ENCODE data around the gene FOXK1.
"Not testable (repeated sequence)": the region's sequence is repeated elsewhere in the genome, so short reads cannot be mapped to it uniquely, and the experiment has no call there.

FOXK1 gene

DNA sequence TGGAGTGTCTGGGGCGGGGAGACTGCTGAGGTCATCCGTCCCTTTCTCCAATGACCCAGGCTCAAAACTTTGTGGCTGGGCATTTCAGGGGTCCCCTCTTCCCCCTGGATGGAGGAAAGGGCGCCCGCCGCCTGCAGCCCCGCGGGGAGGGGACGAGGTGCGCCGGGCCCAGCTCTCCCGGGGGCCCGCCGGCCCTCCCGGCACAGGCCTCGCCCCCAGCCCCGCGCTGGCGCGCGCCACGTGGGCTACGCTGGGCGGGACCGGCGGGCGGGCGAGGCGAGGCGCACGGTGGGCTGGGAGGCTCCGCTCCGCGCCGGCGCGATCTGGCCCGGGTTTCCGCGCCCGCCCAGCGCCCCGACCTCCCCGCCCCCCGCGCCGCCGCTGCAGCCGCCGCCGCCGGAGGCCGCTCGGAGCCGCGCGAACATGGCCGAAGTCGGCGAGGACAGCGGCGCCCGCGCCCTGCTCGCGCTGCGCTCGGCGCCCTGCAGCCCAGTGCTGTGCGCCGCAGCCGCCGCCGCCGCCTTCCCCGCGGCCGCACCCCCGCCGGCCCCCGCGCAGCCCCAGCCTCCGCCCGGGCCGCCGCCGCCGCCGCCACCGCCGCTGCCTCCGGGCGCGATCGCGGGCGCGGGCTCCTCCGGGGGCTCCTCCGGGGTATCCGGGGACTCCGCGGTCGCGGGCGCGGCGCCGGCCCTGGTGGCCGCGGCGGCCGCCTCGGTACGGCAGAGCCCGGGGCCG is at the start of gene FOXK1:
TSS of gene FOXK1 (plus strand) at position 410 of the 735 bp plus-strand sequence. CDS start at position 424, 14 bp downstream.
- Mint-ChIP-seq H3K4me1 (ENCODE audit: low read depth) (peaks cover 28% of the 10 kb centered on the region), H3K4me3 (peak within 1 kb of the TSS; percentile 90), H3K27ac (peak within 1 kb of the TSS; percentile 97), H3K9me3 (peaks cover 2% of the 10 kb centered on the region), H3K27me3 (no peaks in the 10 kb centered on the region), H3K36me3 (ENCODE audit: low read depth) (peaks cover 28% of the 10 kb centered on the region)
- peak; percentile 90 for DNase-seq

DNA sequence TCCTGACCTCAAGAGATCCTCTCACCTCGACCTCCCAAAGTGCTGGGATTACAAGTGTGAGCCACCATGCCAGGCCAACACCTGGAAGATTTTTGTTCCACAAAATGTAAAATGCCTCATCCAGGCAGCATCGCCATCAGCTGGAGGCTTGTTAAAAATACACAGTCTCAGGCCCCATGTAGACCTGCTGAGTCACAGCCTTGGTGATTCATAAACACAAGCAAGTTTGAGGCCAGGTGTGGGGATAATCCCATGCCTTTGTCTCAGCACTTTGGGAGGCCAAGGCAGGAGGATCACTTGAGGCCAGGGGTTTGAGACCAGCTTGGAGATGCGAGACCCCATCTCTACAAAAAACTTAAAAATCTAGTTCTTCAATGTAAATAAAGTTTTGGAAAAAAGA is 49.1 kb upstream of the FOXK1 start:
- H3K9me3 Mint-ChIP-seq: no peaks in the 10 kb centered on the region
- H3K4me3 Mint-ChIP-seq: no peak overlapping the region
- no peaks in the 10 kb centered on the region for H3K36me3 Mint-ChIP-seq (ENCODE audit: low read depth)
- H3K27me3 Mint-ChIP-seq: peaks cover 7% of the 10 kb centered on the region
- no peak for DNase-seq
- H3K27ac Mint-ChIP-seq: no peak overlapping the region
- H3K4me1 Mint-ChIP-seq (ENCODE audit: low read depth): no peaks in the 10 kb centered on the region

DNA sequence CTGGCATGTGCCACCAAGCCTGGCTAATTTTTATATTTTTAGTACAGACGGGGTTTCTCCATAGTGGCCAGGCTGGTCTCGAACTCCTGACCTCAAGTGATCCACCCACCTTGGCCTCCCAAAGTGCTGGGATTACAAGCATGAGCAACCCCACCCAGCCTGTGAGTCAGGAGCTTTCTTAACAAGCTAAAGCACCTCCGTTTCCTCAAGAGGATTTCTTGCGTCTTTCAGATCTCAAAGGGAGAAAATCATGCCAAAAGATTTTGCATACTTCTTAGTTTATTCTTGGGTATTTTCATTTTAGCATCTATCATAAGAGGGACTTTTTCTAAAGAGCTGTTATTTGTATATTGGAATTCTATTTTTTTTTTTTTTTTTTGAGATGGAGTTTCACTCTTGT is 47.9 kb upstream of the FOXK1 start:
- DNase-seq: no peak
- peaks cover 4% of the 10 kb centered on the region for H3K4me1 Mint-ChIP-seq (ENCODE audit: low read depth)
- no peaks in the 10 kb centered on the region for H3K9me3 Mint-ChIP-seq
- H3K27me3 Mint-ChIP-seq: peaks cover 7% of the 10 kb centered on the region
- H3K27ac Mint-ChIP-seq: no peak overlapping the region
- H3K36me3 Mint-ChIP-seq (ENCODE audit: low read depth): no peaks in the 10 kb centered on the region
- no peak overlapping the region for H3K4me3 Mint-ChIP-seq

DNA sequence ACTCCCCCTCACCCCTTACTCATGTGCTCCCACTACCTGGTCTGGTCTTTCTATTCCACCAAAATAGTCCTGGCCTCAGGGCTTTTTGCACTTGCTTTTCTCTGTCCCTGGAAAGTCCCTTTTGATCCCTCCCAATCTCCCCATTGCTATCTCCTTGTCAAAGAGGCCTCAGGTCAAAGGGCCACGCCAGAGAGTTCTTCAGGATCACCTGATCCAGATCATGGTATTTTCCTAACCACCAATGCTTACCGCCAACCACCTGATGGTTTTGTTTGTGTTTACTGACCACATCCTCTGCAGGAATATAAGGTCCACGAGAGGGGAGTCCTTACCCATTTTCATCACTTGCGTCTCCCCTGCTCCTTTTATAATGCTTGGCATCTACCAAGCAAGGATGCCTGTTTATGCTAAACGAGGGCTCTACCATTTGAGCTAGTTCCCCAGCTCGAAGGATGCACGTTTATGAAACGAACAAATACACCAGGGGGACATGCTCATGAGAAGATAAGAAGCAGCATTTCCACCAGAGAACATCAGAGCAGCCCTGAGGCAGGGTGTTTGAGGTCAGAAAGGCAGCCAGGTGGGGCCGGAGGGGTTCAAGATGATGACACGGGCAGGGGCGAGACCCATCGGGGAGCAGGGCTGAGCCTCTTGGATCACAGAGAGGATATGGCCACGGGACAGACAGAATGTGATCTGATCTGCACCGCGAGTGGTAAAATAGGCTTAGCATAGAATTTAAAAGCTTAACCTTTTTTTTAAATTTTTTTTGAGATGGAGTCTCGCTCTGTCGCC is 43.1 kb upstream of the FOXK1 start:
- Mint-ChIP-seq H3K4me3 (no peak overlapping the region), H3K27me3 (no peaks in the 10 kb centered on the region), H3K4me1 (ENCODE audit: low read depth) (peaks cover 15% of the 10 kb centered on the region), H3K27ac (no peak overlapping the region), H3K36me3 (ENCODE audit: low read depth) (peaks cover 8% of the 10 kb centered on the region), H3K9me3 (no peaks in the 10 kb centered on the region)
- DNase-seq: no peak

DNA sequence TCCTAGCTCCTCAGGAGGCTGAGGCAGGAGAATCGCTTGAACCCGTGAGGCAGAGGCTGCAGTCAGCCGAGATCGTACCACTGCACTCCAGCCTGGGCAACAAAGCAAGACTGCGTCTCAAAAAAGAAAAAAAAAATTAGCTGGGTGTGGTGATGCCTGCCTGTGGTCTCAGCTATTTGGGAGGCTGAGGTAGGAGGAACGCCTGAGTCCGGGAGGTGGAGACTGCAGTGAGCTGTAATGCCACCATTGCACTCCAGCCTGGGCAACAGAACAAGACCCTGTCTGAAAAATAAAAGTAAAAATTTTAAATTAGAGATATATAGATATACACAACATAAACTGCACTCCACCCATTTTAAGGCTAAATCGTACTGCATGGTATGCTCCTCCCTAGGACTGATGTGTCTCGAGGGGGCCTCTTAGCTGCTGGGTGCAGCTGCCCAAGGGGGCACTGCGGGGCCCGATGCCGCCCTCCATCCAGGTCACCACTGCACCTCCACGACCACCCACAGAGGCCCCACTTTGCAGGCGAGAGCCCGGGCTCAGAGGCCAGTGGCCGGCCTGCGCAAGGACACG is 40.9 kb upstream of the FOXK1 start:
- peak overlapping the region; percentile 73 for H3K27ac Mint-ChIP-seq

DNA sequence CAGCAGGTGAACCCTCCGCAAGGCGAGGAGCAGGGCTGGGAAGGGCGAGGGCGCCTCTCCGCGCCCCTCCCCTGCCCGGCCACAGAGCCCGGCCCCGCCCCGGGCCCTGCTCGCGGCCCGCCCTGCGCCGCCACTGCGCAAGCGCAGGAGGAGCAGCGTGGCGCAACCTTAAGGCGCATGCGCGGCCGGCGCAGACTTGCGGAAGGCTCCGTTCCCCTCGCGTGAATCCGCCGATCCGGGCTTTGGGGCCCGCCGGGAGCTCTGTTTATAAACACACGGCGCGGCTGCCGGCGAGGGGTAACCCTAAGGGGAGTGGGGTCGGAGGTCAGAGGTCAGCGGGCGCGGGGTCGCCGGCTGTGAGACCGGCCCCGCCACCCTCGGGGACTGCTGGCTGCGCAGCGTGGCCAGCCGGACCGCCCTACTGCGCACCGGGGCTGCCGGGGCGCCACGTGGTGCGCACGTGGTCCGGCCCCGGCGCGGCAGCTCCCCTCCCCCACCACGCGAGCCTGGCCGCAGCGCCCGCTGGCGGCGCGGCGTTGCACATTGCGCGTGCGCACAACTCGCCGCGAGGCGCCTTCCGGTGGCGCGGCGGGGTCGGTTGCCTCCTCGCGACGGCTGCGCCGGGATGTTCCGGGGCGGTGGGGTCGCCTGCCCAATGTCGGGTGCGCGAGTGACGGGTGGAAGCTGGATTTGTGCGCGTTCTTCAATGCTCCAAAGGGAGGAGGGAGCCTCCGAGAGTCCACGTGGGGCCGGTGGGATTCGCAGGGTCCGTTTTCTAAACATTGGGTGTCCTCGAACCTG is 40.2 kb upstream of the FOXK1 start:
- Mint-ChIP-seq H3K9me3 (no peaks in the 10 kb centered on the region), H3K4me3 (peak overlapping the region; percentile 91), H3K27me3 (no peaks in the 10 kb centered on the region), H3K27ac (peak overlapping the region; percentile 97), H3K36me3 (ENCODE audit: low read depth) (peaks cover 8% of the 10 kb centered on the region), H3K4me1 (ENCODE audit: low read depth) (peaks cover 15% of the 10 kb centered on the region)
- peak; percentile 99 for DNase-seq

More for the DNA sequence above, 40.9 kb upstream of the FOXK1 start:
- Mint-ChIP-seq H3K4me3 (peak overlapping the region; percentile 76), H3K36me3 (ENCODE audit: low read depth) (peaks cover 8% of the 10 kb centered on the region), H3K9me3 (no peaks in the 10 kb centered on the region), H3K27me3 (no peaks in the 10 kb centered on the region), H3K4me1 (ENCODE audit: low read depth) (peaks cover 15% of the 10 kb centered on the region)
- DNase-seq: no peak

DNA sequence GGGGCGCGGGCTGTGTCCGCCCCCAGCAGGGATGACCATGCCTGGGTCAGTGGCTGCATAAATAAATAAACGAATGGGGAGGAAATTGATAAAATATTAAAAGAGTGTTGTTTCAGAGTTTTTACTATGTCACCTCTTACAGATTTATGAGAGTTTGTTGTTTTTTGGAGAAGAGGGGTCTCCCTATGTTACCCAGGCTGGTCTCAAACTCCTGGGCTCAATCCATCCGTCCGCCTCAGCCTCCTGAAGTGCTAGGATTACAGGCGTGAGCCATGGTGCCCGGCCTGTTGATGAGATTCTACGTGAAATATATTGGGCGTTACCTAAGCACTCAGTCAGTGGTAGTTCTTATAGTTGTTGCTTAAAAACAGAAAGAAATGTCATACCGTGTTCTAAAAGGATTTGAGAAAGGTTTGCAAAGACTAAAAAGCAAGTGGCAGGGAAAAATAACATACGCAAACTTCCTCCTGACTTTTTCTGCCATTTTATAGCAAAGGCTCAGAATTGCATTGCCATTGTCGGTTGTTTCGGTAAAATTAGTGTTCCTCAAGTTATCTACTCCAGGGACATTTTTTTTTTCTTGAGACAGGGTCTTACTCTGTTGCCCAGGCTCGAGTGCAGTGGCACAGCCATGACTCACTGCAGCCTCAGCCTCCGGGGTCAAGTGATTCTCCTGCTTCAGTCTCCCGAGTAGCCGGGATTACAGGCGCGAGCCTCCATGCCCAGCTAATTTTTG is 39.5 kb upstream of the FOXK1 start:
- peak overlapping the region; percentile 97 for H3K27ac Mint-ChIP-seq
- no peak for DNase-seq
- peaks cover 15% of the 10 kb centered on the region for H3K4me1 Mint-ChIP-seq (ENCODE audit: low read depth)
- H3K9me3 Mint-ChIP-seq: no peaks in the 10 kb centered on the region
- peak overlapping the region; percentile 91 for H3K4me3 Mint-ChIP-seq
- no peaks in the 10 kb centered on the region for H3K27me3 Mint-ChIP-seq
- peaks cover 8% of the 10 kb centered on the region for H3K36me3 Mint-ChIP-seq (ENCODE audit: low read depth)

DNA sequence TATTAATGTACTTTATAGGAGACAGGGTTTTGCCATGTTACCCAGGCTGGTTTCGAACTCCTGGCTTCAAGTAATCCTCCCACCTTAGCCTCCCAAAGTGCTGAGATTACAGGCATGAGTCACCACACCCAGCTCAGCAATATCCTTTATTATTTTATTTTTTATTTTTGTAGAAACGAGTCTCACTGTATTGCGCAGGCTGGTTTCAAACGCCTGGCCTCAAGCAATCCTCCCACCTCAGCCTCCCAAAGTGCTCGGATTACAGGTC is 39.0 kb upstream of the FOXK1 start:
- not testable (repeated sequence) for DNase-seq; H3K36me3 Mint-ChIP-seq (ENCODE audit: low read depth); H3K9me3 Mint-ChIP-seq; H3K27me3 Mint-ChIP-seq
- H3K4me1 Mint-ChIP-seq (ENCODE audit: low read depth): peaks cover 15% of the 10 kb centered on the region
- peak overlapping the region; percentile 91 for H3K4me3 Mint-ChIP-seq
- H3K27ac Mint-ChIP-seq: peak overlapping the region; percentile 97

DNA sequence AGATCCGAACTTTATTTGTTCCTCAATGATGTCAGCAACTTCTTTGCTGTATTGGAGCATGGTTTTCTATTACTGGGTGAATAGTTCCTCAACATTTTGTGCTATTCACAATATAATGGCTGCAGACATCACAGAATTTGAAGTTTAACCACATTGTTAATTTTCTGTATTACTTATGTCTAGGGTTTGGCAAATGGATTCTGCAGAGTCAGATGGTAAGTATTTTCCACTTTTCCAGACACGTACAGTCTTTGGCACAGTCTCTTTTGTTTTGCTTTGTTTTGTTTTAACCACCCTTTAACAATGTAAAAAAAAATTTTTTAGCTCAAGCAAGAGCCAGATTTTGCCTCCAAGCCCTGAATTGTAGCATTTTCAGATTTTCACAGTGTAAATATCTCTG is 36.8 kb upstream of the FOXK1 start:
- Mint-ChIP-seq H3K27me3 (no peaks in the 10 kb centered on the region), H3K9me3 (no peaks in the 10 kb centered on the region), H3K4me3 (no peak overlapping the region), H3K4me1 (ENCODE audit: low read depth) (peaks cover 10% of the 10 kb centered on the region), H3K27ac (no peak overlapping the region), H3K36me3 (ENCODE audit: low read depth) (peaks cover 8% of the 10 kb centered on the region)
- no peak for DNase-seq

DNA sequence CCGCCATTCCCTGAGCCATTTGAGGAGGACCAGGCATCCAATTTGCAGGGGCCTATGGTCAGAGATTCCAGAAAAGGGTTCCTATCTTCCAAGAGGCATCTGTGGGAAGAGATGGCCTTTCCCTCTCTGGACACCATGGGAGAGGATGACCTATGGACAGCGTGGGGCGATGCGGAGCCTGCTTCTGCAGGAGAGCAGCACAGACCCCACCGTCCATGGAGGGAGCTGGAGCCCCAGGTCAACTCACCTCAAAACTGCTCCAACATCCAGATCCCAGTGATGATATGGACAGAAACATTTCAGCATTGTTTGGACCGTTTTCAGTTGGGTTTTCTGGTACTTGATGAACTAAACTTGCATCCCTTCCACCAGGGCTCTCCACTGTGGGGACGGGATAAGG is 34.0 kb upstream of the FOXK1 start:
- no peaks in the 10 kb centered on the region for H3K36me3 Mint-ChIP-seq (ENCODE audit: low read depth)
- H3K27me3 Mint-ChIP-seq: no peaks in the 10 kb centered on the region
- no peak overlapping the region for H3K4me3 Mint-ChIP-seq
- no peak for DNase-seq
- no peaks in the 10 kb centered on the region for H3K9me3 Mint-ChIP-seq
- no peak overlapping the region for H3K27ac Mint-ChIP-seq
- no peaks in the 10 kb centered on the region for H3K4me1 Mint-ChIP-seq (ENCODE audit: low read depth)

DNA sequence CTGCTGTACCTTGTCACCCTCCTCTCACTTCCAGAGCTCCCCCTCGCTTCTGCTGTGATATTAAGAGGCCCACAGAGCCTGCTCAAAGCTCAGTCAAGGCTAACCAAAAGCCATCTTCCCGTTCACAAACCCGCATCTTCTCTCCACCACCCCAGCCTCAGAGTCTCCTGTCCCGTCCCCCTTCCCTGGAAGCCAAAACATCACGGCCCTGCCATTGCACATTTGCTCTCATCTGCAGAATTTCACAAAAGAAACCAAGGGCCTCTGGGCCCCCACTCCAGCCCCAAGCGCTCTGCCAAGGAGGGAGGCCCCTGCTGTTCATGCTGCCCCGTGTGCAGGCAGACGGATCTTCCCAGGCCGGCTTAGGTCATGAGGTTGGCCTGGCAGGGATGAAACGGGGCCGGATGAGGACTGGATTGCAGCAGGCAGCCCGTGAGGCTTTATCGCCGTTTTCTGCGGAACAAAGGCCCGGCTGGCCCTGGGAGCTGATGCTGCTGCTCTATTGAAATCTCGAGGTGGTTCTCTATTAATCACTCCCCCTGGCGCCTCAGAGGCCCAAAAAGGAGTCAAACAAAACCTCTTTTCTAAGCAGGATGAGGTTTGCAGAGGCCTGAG is 31.6 kb upstream of the FOXK1 start:
- Mint-ChIP-seq H3K4me3 (no peak overlapping the region), H3K4me1 (ENCODE audit: low read depth) (no peaks in the 10 kb centered on the region), H3K9me3 (no peaks in the 10 kb centered on the region), H3K27me3 (no peaks in the 10 kb centered on the region), H3K27ac (no peak overlapping the region), H3K36me3 (ENCODE audit: low read depth) (no peaks in the 10 kb centered on the region)
- no peak for DNase-seq

DNA sequence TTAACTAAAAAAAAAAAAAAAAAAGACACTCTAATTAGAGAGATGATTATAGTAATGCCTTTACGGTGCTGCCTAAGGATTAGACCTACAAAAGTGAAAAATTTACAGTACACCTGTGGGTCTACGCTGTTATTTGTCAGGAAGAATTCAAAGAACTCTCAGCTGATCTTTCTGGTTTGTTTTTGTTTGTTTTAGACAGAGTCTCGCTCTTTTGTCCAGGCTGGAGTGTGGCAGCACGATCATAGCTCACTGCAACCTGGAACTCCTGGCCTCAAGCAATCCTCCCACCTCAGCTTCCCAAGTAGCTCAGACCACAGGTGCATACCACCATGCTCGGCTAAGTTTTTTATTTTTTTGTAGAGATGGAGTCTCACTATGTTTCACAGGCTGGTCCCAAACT is 28.3 kb upstream of the FOXK1 start:
- H3K9me3 Mint-ChIP-seq: peaks cover 12% of the 10 kb centered on the region
- H3K27ac Mint-ChIP-seq: no peak overlapping the region
- H3K36me3 Mint-ChIP-seq (ENCODE audit: low read depth): no peaks in the 10 kb centered on the region
- H3K4me1 Mint-ChIP-seq (ENCODE audit: low read depth): no peaks in the 10 kb centered on the region
- no peak overlapping the region for H3K4me3 Mint-ChIP-seq
- H3K27me3 Mint-ChIP-seq: peaks cover 2% of the 10 kb centered on the region
- no peak for DNase-seq

DNA sequence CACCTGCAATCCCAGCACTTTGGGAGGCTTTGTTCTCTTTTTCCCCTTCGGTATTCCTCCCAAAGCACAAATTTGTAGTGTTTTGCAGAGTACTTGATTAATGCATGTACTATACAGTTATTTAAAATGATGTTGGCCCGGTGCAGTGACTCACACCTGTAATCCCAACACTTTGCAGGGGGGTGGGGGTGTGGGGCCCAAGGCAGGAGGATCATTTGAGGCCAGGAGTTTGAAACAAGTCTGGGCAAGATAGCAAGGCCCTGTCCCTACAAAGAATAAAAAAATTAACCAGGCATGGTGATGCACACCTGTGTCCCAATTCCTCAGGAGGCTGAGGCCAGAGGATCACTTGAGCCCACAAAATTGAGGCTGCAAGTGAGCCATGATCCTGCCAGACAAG is 26.8 kb upstream of the FOXK1 start:
- Mint-ChIP-seq H3K27me3 (peaks cover 2% of the 10 kb centered on the region), H3K27ac (no peak overlapping the region), H3K9me3 (peaks cover 20% of the 10 kb centered on the region), H3K4me1 (ENCODE audit: low read depth) (no peaks in the 10 kb centered on the region), H3K36me3 (ENCODE audit: low read depth) (peaks cover 3% of the 10 kb centered on the region), H3K4me3 (no peak overlapping the region)
- DNase-seq: no peak

DNA sequence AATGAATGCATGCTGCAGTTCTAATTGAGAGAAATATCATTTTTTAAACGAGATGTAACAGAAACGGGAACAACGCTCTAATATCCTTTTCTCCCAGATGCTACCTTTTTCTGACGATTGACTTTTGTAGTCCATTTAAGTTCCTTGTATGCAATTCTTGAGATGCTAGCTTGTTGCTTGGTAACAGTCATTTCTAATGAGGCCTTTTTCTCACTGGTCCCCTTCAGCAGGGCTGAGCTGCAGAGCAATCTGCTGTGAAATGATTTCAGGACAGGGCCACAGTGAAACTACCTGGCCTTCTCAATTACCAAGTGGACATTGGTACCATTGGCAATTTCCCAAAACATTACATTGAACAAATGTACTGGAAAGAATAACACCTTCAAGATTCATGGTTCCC is 26.2 kb upstream of the FOXK1 start:
- H3K4me1 Mint-ChIP-seq (ENCODE audit: low read depth): no peaks in the 10 kb centered on the region
- peaks cover 3% of the 10 kb centered on the region for H3K36me3 Mint-ChIP-seq (ENCODE audit: low read depth)
- H3K9me3 Mint-ChIP-seq: peaks cover 22% of the 10 kb centered on the region
- no peak overlapping the region for H3K27ac Mint-ChIP-seq
- no peak overlapping the region for H3K4me3 Mint-ChIP-seq
- DNase-seq: no peak
- peaks cover 2% of the 10 kb centered on the region for H3K27me3 Mint-ChIP-seq
